ENCODE results near the gene CFAP251. TPM values are rescaled to one million over a fixed set of nuclear protein-coding genes. Genes with fewer than 3 reads are reported as not detected.
"Not testable (repeated sequence)": the region's sequence is repeated elsewhere in the genome, so short reads cannot be mapped to it uniquely, and the experiment has no call there.

CFAP251 gene
- total RNA-seq, 1 donor from 2014 or later: 2.8 TPM

GRCh38 chr12:122032580-122032979, 114.2 kb downstream of the CFAP251 start:
- H3K27me3 Mint-ChIP-seq (ENCODE audit: unreplicated experiment): peaks cover 7% of the 10 kb centered on the region

GRCh38 chr12:122035292-122035691, 116.9 kb downstream of the CFAP251 start:
- no peaks in the 10 kb centered on the region for H3K36me3 Mint-ChIP-seq (ENCODE audit: unreplicated experiment)
- no peak overlapping the region for H3K4me3 Mint-ChIP-seq (ENCODE audit: unreplicated experiment)
- no peak overlapping the region for H3K27ac Mint-ChIP-seq (ENCODE audit: unreplicated experiment)
- H3K27me3 Mint-ChIP-seq (ENCODE audit: unreplicated experiment): peaks cover 7% of the 10 kb centered on the region
- no peak for DNase-seq
- peaks cover 29% of the 10 kb centered on the region for H3K4me1 Mint-ChIP-seq (ENCODE audit: low read depth, unreplicated experiment)
- no peak for TF ChIP-seq CTCF (IDR thresholded peaks at IDR 0.05; ENCODE audit: partially characterized antibody, unreplicated experiment)
- H3K9me3 Mint-ChIP-seq (ENCODE audit: unreplicated experiment): peaks cover 8% of the 10 kb centered on the region

More at GRCh38 chr12:122032580-122032979, 114.2 kb downstream of the CFAP251 start:
- no peak for DNase-seq
- peaks cover 9% of the 10 kb centered on the region for H3K9me3 Mint-ChIP-seq (ENCODE audit: unreplicated experiment)
- no peak for TF ChIP-seq CTCF (IDR thresholded peaks at IDR 0.05; ENCODE audit: partially characterized antibody, unreplicated experiment)
- H3K36me3 Mint-ChIP-seq (ENCODE audit: unreplicated experiment): no peaks in the 10 kb centered on the region
- H3K4me1 Mint-ChIP-seq (ENCODE audit: low read depth, unreplicated experiment): peaks cover 51% of the 10 kb centered on the region
- H3K4me3 Mint-ChIP-seq (ENCODE audit: unreplicated experiment): peak overlapping the region; percentile 25
- peak overlapping the region; percentile 59 for H3K27ac Mint-ChIP-seq (ENCODE audit: unreplicated experiment)

GRCh38 chr12:122036153-122036552, 117.8 kb downstream of the CFAP251 start:
- Mint-ChIP-seq H3K4me1 (ENCODE audit: low read depth, unreplicated experiment) (peaks cover 27% of the 10 kb centered on the region), H3K4me3 (ENCODE audit: unreplicated experiment) (no peak overlapping the region), H3K9me3 (ENCODE audit: unreplicated experiment) (peaks cover 5% of the 10 kb centered on the region), H3K36me3 (ENCODE audit: unreplicated experiment) (peaks cover 4% of the 10 kb centered on the region), H3K27me3 (ENCODE audit: unreplicated experiment) (peaks cover 10% of the 10 kb centered on the region), H3K27ac (ENCODE audit: unreplicated experiment) (peak overlapping the region; percentile 28)
- TF ChIP-seq CTCF (IDR thresholded peaks at IDR 0.05; ENCODE audit: partially characterized antibody, unreplicated experiment): no peak
- no peak for DNase-seq

GRCh38 chr12:122040579-122041386, 122.4 kb downstream of the CFAP251 start:
- no peak for TF ChIP-seq CTCF (IDR thresholded peaks at IDR 0.05; ENCODE audit: partially characterized antibody, unreplicated experiment)
- Mint-ChIP-seq H3K27me3 (ENCODE audit: unreplicated experiment) (peaks cover 8% of the 10 kb centered on the region), H3K9me3 (ENCODE audit: unreplicated experiment) (peaks cover 9% of the 10 kb centered on the region), H3K4me1 (ENCODE audit: low read depth, unreplicated experiment) (peaks cover 2% of the 10 kb centered on the region), H3K4me3 (ENCODE audit: unreplicated experiment) (no peak overlapping the region), H3K27ac (ENCODE audit: unreplicated experiment) (peak overlapping the region; percentile 48), H3K36me3 (ENCODE audit: unreplicated experiment) (peaks cover 4% of the 10 kb centered on the region)
- no peak for DNase-seq

GRCh38 chr12:122041458-122041857, 123.1 kb downstream of the CFAP251 start:
- H3K36me3 Mint-ChIP-seq (ENCODE audit: unreplicated experiment): not testable (repeated sequence)

More at GRCh38 chr12:122041458-122041857, 123.1 kb downstream of the CFAP251 start:
- H3K27me3 Mint-ChIP-seq (ENCODE audit: unreplicated experiment); H3K9me3 Mint-ChIP-seq (ENCODE audit: unreplicated experiment); H3K4me3 Mint-ChIP-seq (ENCODE audit: unreplicated experiment); H3K4me1 Mint-ChIP-seq (ENCODE audit: low read depth, unreplicated experiment); DNase-seq: not testable (repeated sequence)
- peak overlapping the region; percentile 17 for H3K27ac Mint-ChIP-seq (ENCODE audit: unreplicated experiment)
